Measurements from ENCODE around the gene ABCA10. TPM values are rescaled to one million over a fixed set of nuclear protein-coding genes. Genes with fewer than 3 reads are reported as not detected.

The ABCA10 gene
- total and polyA plus RNA-seq, 2 of the 8 experiments (the other 6 are each of a cell fraction or from before 2014, with no cell fraction given): not detected

- TF ChIP-seq RNF2 (IDR thresholded peaks at IDR 0.05; ENCODE audit: borderline replicate concordance, low read depth, low read length, missing control alignments, poor library complexity, severe bottlenecking) (no peak), SP2 (IDR thresholded peaks at IDR 0.05; ENCODE audit: low read length) (no peak), TAF1 (IDR thresholded peaks at IDR 0.05; ENCODE audit: low read depth, low read length) (no peak), KDM5A (IDR thresholded peaks at IDR 0.05; ENCODE audit: low read length) (no peak), MAFK (IDR thresholded peaks at IDR 0.05; ENCODE audit: low read depth, low read length) (no peak), BCL11A (IDR thresholded peaks at IDR 0.05; ENCODE audit: low read depth in 2 of 2, low read length in 2 of 2) (no peak), SP1 (IDR thresholded peaks at IDR 0.05; ENCODE audit: low read depth, low read length) (no peak)
These were observed 38.6 kb upstream of the ABCA10 start (continued) for GRCh38 chr17:69267219-69267618.
